Measurements from ENCODE around the gene TMEM94. TPM values are rescaled to one million over a fixed set of nuclear protein-coding genes. Genes with fewer than 3 reads are reported as not detected.
"Not testable (repeated sequence)": the region's sequence is repeated elsewhere in the genome, so short reads cannot be mapped to it uniquely, and the experiment has no call there.

TMEM94 gene
- total and polyA plus RNA-seq, 2 experiments from 2014 or later: 43.5 to 53.5 TPM

GRCh38 chr17:75428543-75429469, 27.6 kb upstream of the TMEM94 start:
- H3K4me3 ChIP-seq: no peak overlapping the region
- WGBS (ENCODE audit: low lambda C conversion rate, missing lambda C conversion rate): 72% methylated on average over 17 of the region's 17 CpGs
- H3K79me2 ChIP-seq: no peaks in the 10 kb centered on the region
- peak overlapping the region; percentile 89 for H3K27ac ChIP-seq
- H3K4me1 ChIP-seq (ENCODE audit: insufficient read depth): peaks cover 15% of the 10 kb centered on the region
- H3K36me3 ChIP-seq (replicated peaks; ENCODE audit: insufficient read depth, low read depth): no peaks in the 10 kb centered on the region
- H2AFZ ChIP-seq: peak overlapping the region; percentile 1
- no peak for TF ChIP-seq CTCF (IDR thresholded peaks at IDR 0.05; ENCODE audit: poor library complexity)
- TF ChIP-seq EZH2phosphoT487 (IDR thresholded peaks at IDR 0.05; ENCODE audit: low read depth, severe bottlenecking, unreplicated experiment): no peak
- TF ChIP-seq EZH2 (IDR thresholded peaks at IDR 0.05; ENCODE audit: borderline replicate concordance): no peak
- no peaks in the 10 kb centered on the region for H3K9me2 ChIP-seq (replicated peaks; ENCODE audit: insufficient read depth)
- H4K20me1 ChIP-seq (ENCODE audit: insufficient read depth, poor library complexity, severe bottlenecking): no peaks in the 10 kb centered on the region
- H3K4me2 ChIP-seq: no peak overlapping the region
- no peaks in the 10 kb centered on the region for H3K9me3 ChIP-seq (ENCODE audit: low read depth)
- DNase-seq (ENCODE audit: low spot score): peak; percentile 66
- no peaks in the 10 kb centered on the region for H3K27me3 ChIP-seq

GRCh38 chr17:75430159-75430974, 26.1 kb upstream of the TMEM94 start:
- Histone ChIP-seq H3K79me2 (no peaks in the 10 kb centered on the region), H3K36me3 (replicated peaks; ENCODE audit: insufficient read depth, low read depth) (no peaks in the 10 kb centered on the region), H3K4me2 (peak overlapping the region; percentile 36), H3K9me2 (replicated peaks; ENCODE audit: insufficient read depth) (no peaks in the 10 kb centered on the region), H3K27ac (peak overlapping the region; percentile 89), H2AFZ (no peak overlapping the region), H3K27me3 (no peaks in the 10 kb centered on the region), H4K20me1 (ENCODE audit: insufficient read depth, poor library complexity, severe bottlenecking) (no peaks in the 10 kb centered on the region), H3K4me3 (no peak overlapping the region), H3K9me3 (ENCODE audit: low read depth) (no peaks in the 10 kb centered on the region), H3K4me1 (ENCODE audit: insufficient read depth) (peaks cover 15% of the 10 kb centered on the region)
- WGBS (ENCODE audit: low lambda C conversion rate, missing lambda C conversion rate): 35% methylated on average over 11 of the region's 11 CpGs
- peak; percentile 66 for DNase-seq (ENCODE audit: low spot score)
- no peak for TF ChIP-seq EZH2phosphoT487 (IDR thresholded peaks at IDR 0.05; ENCODE audit: low read depth, severe bottlenecking, unreplicated experiment)
- no peak for TF ChIP-seq CTCF (IDR thresholded peaks at IDR 0.05; ENCODE audit: poor library complexity)
- TF ChIP-seq EZH2 (IDR thresholded peaks at IDR 0.05; ENCODE audit: borderline replicate concordance): no peak

- H3K27ac ChIP-seq: no peak overlapping the region
- H3K9me3 ChIP-seq (ENCODE audit: low read depth): no peaks in the 10 kb centered on the region
- H3K4me2 ChIP-seq: no peak overlapping the region
- no peaks in the 10 kb centered on the region for H3K79me2 ChIP-seq
- WGBS (ENCODE audit: low lambda C conversion rate, missing lambda C conversion rate): 74% methylated on average over 6 of the region's 6 CpGs
- H3K36me3 ChIP-seq (replicated peaks; ENCODE audit: insufficient read depth, low read depth): no peaks in the 10 kb centered on the region
- no peak for TF ChIP-seq CTCF (IDR thresholded peaks at IDR 0.05; ENCODE audit: poor library complexity)
- peaks cover 15% of the 10 kb centered on the region for H3K4me1 ChIP-seq (ENCODE audit: insufficient read depth)
- no peaks in the 10 kb centered on the region for H4K20me1 ChIP-seq (ENCODE audit: insufficient read depth, poor library complexity, severe bottlenecking)
- no peaks in the 10 kb centered on the region for H3K27me3 ChIP-seq
- H2AFZ ChIP-seq: no peak overlapping the region
- H3K4me3 ChIP-seq: no peak overlapping the region
- no peaks in the 10 kb centered on the region for H3K9me2 ChIP-seq (replicated peaks; ENCODE audit: insufficient read depth)
- DNase-seq (ENCODE audit: low spot score): no peak
Observed at GRCh38 chr17:75433218-75433783, 23.1 kb upstream of the TMEM94 start.

GRCh38 chr17:75434433-75434832, 22.0 kb upstream of the TMEM94 start:
- WGBS (ENCODE audit: low lambda C conversion rate, missing lambda C conversion rate): 91% methylated on average over 6 of the region's 6 CpGs

GRCh38 chr17:75437404-75437803, 19.0 kb upstream of the TMEM94 start:
- H3K36me3 ChIP-seq (replicated peaks; ENCODE audit: insufficient read depth, low read depth); DNase-seq (ENCODE audit: low spot score); H3K9me3 ChIP-seq (ENCODE audit: low read depth); H2AFZ ChIP-seq; H3K4me1 ChIP-seq (ENCODE audit: insufficient read depth); H3K9me2 ChIP-seq (replicated peaks; ENCODE audit: insufficient read depth); H3K79me2 ChIP-seq; H3K4me2 ChIP-seq; H3K4me3 ChIP-seq; H3K27ac ChIP-seq; H3K27me3 ChIP-seq; H4K20me1 ChIP-seq (ENCODE audit: insufficient read depth, poor library complexity, severe bottlenecking): not testable (repeated sequence)
- WGBS (ENCODE audit: low lambda C conversion rate, missing lambda C conversion rate): 88% methylated on average over 8 of the region's 8 CpGs

More at GRCh38 chr17:75434433-75434832, 22.0 kb upstream of the TMEM94 start:
- H3K4me1 ChIP-seq (ENCODE audit: insufficient read depth): peaks cover 12% of the 10 kb centered on the region
- not testable (repeated sequence) for H3K9me3 ChIP-seq (ENCODE audit: low read depth); H4K20me1 ChIP-seq (ENCODE audit: insufficient read depth, poor library complexity, severe bottlenecking); H2AFZ ChIP-seq; H3K27ac ChIP-seq; H3K4me2 ChIP-seq; H3K36me3 ChIP-seq (replicated peaks; ENCODE audit: insufficient read depth, low read depth); H3K4me3 ChIP-seq; H3K79me2 ChIP-seq; H3K9me2 ChIP-seq (replicated peaks; ENCODE audit: insufficient read depth); DNase-seq (ENCODE audit: low spot score); H3K27me3 ChIP-seq

Data from hepatocyte (in vitro differentiated cells).